Panc1 (cell line): ENCODE results near the gene DOCK4. TPM values are rescaled to one million over a fixed set of nuclear protein-coding genes. Genes with fewer than 3 reads are reported as not detected.

ENCODE experiments used
- ATAC-seq: fragments of 200-7000 bp; cut with Tn5 transposase; 2 replicates; pipeline ENCODE4 v1.9.1; 2020; ENCODE audit warnings: mild to moderate bottlenecking, moderate library complexity
- BruUV-seq: library from RNA; stranded (reverse); fragments of 400-500 nt; replicated peaks from 2 replicates; lab custom pipeline; 2021; lab: Mats Ljungman, UMichigan
- CTCF ChIA-PET: fragments of 300-600 bp; sonication (Branson Sonifier 250); formaldehyde crosslinking; loops from one replicate; lab custom pipeline; 2022; ENCODE audit warnings: antibody characterized with exemption; lab: Charles Lee
- POLR2A ChIA-PET: fragments of 300-600 bp; sonication (Branson Sonifier 250); formaldehyde crosslinking; loops from one replicate; lab custom pipeline; 2022; ENCODE audit warnings: antibody characterized with exemption; lab: Charles Lee
- DNase-seq: peaks from one replicate; pipeline ENCODE4 v3.0.0-alpha.2; 2010; ENCODE audit warnings: low read depth, low spot score
- H3K27ac ChIP-seq: 2 replicates; pipeline ENCODE4 v1.5.1; 2011; ENCODE audit warnings: mild to moderate bottlenecking, low read length, inconsistent platforms
- H3K27me3 ChIP-seq: fragments of 200-500 bp; sonication (Bioruptor generic); 2 replicates; pipeline ENCODE4 v1.6.0; 2014; ENCODE audit warnings: low read length, inconsistent platforms; ENCODE audit not compliant: control insufficient read depth, insufficient read depth
- H3K36me3 ChIP-seq: fragments of 200-500 bp; sonication (Bioruptor generic); 2 replicates; pipeline ENCODE4 v1.5.1; 2014; ENCODE audit warnings: inconsistent platforms, mild to moderate bottlenecking, low read length, moderate library complexity; ENCODE audit not compliant: control insufficient read depth, insufficient read depth
- H3K4me1 ChIP-seq: 2 replicates; pipeline ENCODE4 v1.5.1; 2011; ENCODE audit warnings: inconsistent platforms, mild to moderate bottlenecking, low read length, moderate library complexity; ENCODE audit not compliant: control insufficient read depth, insufficient read depth
- H3K4me3 ChIP-seq, 2 experiments: 2 replicates each; pipeline ENCODE4 v1.5.1; 2011 to 2012; ENCODE audit warnings: low read depth in 2 of 2, low read length in 2 of 2, mild to moderate bottlenecking in 2 of 2, inconsistent platforms in 1 of 2, moderate library complexity in 1 of 2
- H3K9me3 ChIP-seq: fragments of 200-500 bp; sonication (Bioruptor generic); 2 replicates; pipeline ENCODE4 v1.5.1; 2014; ENCODE audit warnings: low read depth, mild to moderate bottlenecking, inconsistent platforms, low read length, moderate library complexity; ENCODE audit not compliant: control insufficient read depth, insufficient read depth
- POLR2AphosphoS5 ChIP-seq: IDR thresholded peaks from 2 replicates; pipeline ENCODE4 v1.6.1; 2012; ENCODE audit warnings: mild to moderate bottlenecking, low read depth, low read length, moderate library complexity
- SIN3A ChIP-seq: IDR thresholded peaks from 2 replicates; pipeline ENCODE4 v1.6.1; 2012; ENCODE audit warnings: low read depth, mild to moderate bottlenecking, low read length, moderate library complexity, borderline replicate concordance; ENCODE audit not compliant: insufficient read depth
- TCF7L2 ChIP-seq: IDR thresholded peaks from 2 replicates; pipeline ENCODE4 v1.6.1; 2011; ENCODE audit warnings: mild to moderate bottlenecking, low read depth, low read length, inconsistent platforms
- in situ Hi-C: cut with HindIII; loops from 2 replicates; pipeline ENCODE4 v1.10.0; 2016; ENCODE audit warnings: low sequenced_read_pairs, low pct_unique_long_range_greater_than_20kb
- intact Hi-C: fragments of 100-400 bp; cut with micrococcal nuclease; formaldehyde crosslinking; loops from one replicate; pipeline ENCODE4 v1.10.0; 2022; ENCODE audit not compliant: unreplicated experiment
- total RNA-seq: library from RNA; stranded (reverse); gene quantifications from one replicate; pipeline ENCODE4 v1.2.1, GENCODE V29; 2021; ENCODE audit not compliant: unreplicated experiment
- TF ChIP-seq, protein P1 (sequence below), 2 experiments: IDR thresholded peaks; 2 replicates each; pipeline ENCODE4 v1.6.1; 2011 to 2012; ENCODE audit warnings: low read depth in 2 of 2, control low read depth in 1 of 2, low read length in 1 of 2, mild to moderate bottlenecking in 1 of 2, moderate library complexity in 1 of 2; ENCODE audit not compliant: insufficient read depth in 1 of 2
- TF ChIP-seq, protein P2 (sequence below): fragments of 450-650 bp; IDR thresholded peaks from 2 replicates; pipeline ENCODE4 v1.5.1; 2017; ENCODE audit warnings: mild to moderate bottlenecking

The DOCK4 gene
- total RNA-seq, 1 experiment from 2014 or later: 10.8 TPM

DNA sequence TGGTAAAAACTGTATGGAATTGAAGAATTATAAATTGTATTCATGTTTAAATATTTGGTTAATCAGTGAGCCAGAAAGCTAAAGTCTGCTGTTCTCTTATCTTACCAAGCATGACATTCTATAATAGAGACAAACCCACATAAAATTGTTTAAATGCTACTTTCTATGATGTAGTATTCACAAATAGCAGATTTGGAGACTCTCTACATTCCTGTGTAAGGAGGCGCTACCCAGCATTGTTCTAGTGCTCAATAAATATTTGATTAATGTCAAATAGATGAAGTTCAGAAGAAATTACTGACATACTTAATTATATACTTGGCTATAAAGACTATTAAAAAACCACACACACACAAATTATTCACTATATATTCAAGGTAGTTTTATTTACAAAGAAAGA is 49.8 kb downstream of the DOCK4 start:
- CTCF ChIA-PET: no interaction called here

GRCh38 chr7:112154690-112155089 is 51.5 kb downstream of the DOCK4 start:
- ChIA-PET POLR2A (no interaction called here), CTCF (no interaction called here)
- Histone ChIP-seq H3K4me3 (no peak overlapping the region), H3K9me3 (no peaks in the 10 kb centered on the region), H3K27ac (no peak overlapping the region), H3K27me3 (no peaks in the 10 kb centered on the region), H3K36me3 (no peaks in the 10 kb centered on the region), H3K4me1 (no peaks in the 10 kb centered on the region)
- TF ChIP-seq SIN3A: no peak
- TF ChIP-seq POLR2AphosphoS5: no peak
- in situ Hi-C loops: no loop called here
- ATAC-seq: no peak
- no TSS peak for BruUV-seq
- no peak for DNase-seq
- intact Hi-C loops: no loop called here

More for the DNA sequence above, 49.8 kb downstream of the DOCK4 start:
- peaks cover 5% of the 10 kb centered on the region for H3K4me1 ChIP-seq
- H3K9me3 ChIP-seq: no peaks in the 10 kb centered on the region
- no TSS peak for BruUV-seq
- H3K27me3 ChIP-seq: no peaks in the 10 kb centered on the region
- no peak overlapping the region for H3K4me3 ChIP-seq
- H3K27ac ChIP-seq: no peak overlapping the region
- in situ Hi-C loops (no loop called here), intact Hi-C loops (no loop called here)
- no peaks in the 10 kb centered on the region for H3K36me3 ChIP-seq
- DNase-seq: no peak
- no peak for ATAC-seq
- POLR2A ChIA-PET: no interaction called here
- no peak for TF ChIP-seq TCF7L2
- TF ChIP-seq POLR2AphosphoS5: no peak
- TF ChIP-seq, protein P1, sequence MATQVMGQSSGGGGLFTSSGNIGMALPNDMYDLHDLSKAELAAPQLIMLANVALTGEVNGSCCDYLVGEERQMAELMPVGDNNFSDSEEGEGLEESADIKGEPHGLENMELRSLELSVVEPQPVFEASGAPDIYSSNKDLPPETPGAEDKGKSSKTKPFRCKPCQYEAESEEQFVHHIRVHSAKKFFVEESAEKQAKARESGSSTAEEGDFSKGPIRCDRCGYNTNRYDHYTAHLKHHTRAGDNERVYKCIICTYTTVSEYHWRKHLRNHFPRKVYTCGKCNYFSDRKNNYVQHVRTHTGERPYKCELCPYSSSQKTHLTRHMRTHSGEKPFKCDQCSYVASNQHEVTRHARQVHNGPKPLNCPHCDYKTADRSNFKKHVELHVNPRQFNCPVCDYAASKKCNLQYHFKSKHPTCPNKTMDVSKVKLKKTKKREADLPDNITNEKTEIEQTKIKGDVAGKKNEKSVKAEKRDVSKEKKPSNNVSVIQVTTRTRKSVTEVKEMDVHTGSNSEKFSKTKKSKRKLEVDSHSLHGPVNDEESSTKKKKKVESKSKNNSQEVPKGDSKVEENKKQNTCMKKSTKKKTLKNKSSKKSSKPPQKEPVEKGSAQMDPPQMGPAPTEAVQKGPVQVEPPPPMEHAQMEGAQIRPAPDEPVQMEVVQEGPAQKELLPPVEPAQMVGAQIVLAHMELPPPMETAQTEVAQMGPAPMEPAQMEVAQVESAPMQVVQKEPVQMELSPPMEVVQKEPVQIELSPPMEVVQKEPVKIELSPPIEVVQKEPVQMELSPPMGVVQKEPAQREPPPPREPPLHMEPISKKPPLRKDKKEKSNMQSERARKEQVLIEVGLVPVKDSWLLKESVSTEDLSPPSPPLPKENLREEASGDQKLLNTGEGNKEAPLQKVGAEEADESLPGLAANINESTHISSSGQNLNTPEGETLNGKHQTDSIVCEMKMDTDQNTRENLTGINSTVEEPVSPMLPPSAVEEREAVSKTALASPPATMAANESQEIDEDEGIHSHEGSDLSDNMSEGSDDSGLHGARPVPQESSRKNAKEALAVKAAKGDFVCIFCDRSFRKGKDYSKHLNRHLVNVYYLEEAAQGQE (IDR thresholded peaks at IDR 0.05; ENCODE audit: insufficient read depth in 1 of 2, low read depth in 2 of 2, low read length in 1 of 2): no peak
- TF ChIP-seq, protein P2, sequence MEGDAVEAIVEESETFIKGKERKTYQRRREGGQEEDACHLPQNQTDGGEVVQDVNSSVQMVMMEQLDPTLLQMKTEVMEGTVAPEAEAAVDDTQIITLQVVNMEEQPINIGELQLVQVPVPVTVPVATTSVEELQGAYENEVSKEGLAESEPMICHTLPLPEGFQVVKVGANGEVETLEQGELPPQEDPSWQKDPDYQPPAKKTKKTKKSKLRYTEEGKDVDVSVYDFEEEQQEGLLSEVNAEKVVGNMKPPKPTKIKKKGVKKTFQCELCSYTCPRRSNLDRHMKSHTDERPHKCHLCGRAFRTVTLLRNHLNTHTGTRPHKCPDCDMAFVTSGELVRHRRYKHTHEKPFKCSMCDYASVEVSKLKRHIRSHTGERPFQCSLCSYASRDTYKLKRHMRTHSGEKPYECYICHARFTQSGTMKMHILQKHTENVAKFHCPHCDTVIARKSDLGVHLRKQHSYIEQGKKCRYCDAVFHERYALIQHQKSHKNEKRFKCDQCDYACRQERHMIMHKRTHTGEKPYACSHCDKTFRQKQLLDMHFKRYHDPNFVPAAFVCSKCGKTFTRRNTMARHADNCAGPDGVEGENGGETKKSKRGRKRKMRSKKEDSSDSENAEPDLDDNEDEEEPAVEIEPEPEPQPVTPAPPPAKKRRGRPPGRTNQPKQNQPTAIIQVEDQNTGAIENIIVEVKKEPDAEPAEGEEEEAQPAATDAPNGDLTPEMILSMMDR: no peak
- no peak for TF ChIP-seq SIN3A

GRCh38 chr7:112152186-112152585 is 54.0 kb downstream of the DOCK4 start:
- H3K4me3 ChIP-seq: no peak overlapping the region
- ChIA-PET POLR2A (no interaction called here), CTCF (no interaction called here)
- no peaks in the 10 kb centered on the region for H3K9me3 ChIP-seq
- DNase-seq: no peak
- ATAC-seq: no peak
- TF ChIP-seq TCF7L2 (no peak), SIN3A (no peak), POLR2AphosphoS5 (no peak)
- TF ChIP-seq, protein P1 (IDR thresholded peaks at IDR 0.05; ENCODE audit: insufficient read depth in 1 of 2, low read depth in 2 of 2, low read length in 1 of 2): no peak
- TF ChIP-seq, protein P2: no peak
- in situ Hi-C loops (no loop called here), intact Hi-C loops (no loop called here)
- BruUV-seq: no TSS peak
- H3K36me3 ChIP-seq: no peaks in the 10 kb centered on the region
- no peaks in the 10 kb centered on the region for H3K27me3 ChIP-seq
- H3K4me1 ChIP-seq: no peaks in the 10 kb centered on the region
- H3K27ac ChIP-seq: no peak overlapping the region
